ENCODE data around the gene SPRN.
"Not testable (repeated sequence)": the region's sequence is repeated elsewhere in the genome, so short reads cannot be mapped to it uniquely, and the experiment has no call there.

The SPRN gene

DNA sequence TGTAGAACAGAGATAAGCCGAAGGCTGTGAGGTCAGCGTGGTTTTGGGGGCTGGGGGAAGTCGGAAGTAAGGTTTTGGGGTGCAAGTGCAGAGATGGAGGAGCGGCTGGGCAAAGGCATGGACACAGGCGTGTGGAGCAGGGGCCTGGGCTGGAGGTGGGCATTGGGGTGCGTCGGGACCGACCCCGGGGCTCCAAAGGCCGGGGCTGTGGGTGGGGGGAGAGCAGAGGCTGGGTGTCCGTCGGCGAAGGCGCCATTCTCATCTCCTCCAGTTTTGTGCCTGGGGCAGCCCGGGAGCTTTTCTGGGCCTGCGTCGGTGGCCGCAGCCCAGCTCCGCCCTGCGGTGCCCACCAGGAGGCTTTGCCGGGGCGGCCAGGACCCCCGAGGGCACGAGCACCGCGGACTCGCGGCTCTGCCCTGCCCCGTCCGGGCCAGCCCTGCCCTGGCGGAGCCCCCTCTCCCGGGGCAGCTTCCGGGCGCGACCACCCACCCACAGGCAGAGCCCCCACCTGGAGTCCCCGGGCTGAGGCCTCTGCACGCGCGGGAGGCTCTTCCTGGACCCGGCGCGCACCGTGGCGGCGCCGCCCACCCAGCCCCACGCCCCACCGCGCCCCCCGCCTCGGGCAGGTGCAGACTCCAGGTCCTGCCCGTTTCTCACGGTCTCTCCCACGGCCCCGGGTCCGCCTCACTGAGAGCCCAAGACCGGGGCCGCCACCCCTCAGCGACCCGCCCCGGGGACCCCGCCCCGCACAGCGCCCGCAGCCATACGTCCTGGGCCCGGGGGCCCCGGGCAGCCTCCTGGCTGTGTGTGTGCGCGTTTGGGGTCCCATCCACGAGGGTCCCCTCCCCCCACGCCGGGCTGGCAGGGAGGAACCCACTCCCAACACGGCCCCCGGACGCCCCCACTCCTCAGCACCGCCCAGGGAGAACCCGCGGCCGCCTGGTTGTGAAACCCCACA lies 21.6 kb upstream of the SPRN start:
- no peak for DNase-seq (ENCODE audit: low spot score)
- TF ChIP-seq, protein P1, sequence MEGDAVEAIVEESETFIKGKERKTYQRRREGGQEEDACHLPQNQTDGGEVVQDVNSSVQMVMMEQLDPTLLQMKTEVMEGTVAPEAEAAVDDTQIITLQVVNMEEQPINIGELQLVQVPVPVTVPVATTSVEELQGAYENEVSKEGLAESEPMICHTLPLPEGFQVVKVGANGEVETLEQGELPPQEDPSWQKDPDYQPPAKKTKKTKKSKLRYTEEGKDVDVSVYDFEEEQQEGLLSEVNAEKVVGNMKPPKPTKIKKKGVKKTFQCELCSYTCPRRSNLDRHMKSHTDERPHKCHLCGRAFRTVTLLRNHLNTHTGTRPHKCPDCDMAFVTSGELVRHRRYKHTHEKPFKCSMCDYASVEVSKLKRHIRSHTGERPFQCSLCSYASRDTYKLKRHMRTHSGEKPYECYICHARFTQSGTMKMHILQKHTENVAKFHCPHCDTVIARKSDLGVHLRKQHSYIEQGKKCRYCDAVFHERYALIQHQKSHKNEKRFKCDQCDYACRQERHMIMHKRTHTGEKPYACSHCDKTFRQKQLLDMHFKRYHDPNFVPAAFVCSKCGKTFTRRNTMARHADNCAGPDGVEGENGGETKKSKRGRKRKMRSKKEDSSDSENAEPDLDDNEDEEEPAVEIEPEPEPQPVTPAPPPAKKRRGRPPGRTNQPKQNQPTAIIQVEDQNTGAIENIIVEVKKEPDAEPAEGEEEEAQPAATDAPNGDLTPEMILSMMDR (IDR thresholded peaks at IDR 0.05; ENCODE audit: extremely low read depth, missing control alignments), result no peak

DNA sequence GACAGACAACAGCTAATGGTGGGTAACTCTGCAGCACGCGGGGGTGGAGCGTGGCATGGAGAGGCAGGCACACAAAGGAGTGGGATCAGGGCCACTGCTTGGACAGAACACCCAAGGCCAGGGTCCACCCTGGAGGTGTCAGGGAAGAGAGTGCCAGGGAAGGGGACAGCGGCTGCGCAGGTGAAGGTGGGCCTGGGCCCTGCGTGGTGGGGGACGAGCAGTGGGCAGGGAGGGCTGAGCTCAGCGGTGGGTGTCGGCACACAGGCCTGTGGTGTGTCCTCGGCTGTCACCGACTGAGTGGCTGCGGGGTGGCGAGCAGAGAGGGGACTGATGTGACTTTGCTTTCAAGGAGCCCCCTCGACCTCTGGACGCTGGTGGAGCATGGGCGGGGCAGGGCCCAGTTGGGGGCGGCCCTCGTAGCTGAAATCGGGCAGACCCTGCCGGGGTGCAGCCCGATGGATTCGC lies 20.9 kb upstream of the SPRN start:
- TF ChIP-seq, protein P1 (IDR thresholded peaks at IDR 0.05; ENCODE audit: extremely low read depth, missing control alignments), result no peak
- DNase-seq (ENCODE audit: low spot score), result no peak

GRCh38 chr10:133444342-133445267 lies 20.2 kb upstream of the SPRN start:
- TF ChIP-seq, protein P1 (IDR thresholded peaks at IDR 0.05; ENCODE audit: extremely low read depth, missing control alignments), result no peak
- DNase-seq (ENCODE audit: low spot score), result no peak

GRCh38 chr10:133442967-133443924 lies 18.8 kb upstream of the SPRN start:
- no peak for DNase-seq (ENCODE audit: low spot score)
- TF ChIP-seq, protein P1 (IDR thresholded peaks at IDR 0.05; ENCODE audit: extremely low read depth, missing control alignments), result no peak

GRCh38 chr10:133442191-133442966 lies 18.0 kb upstream of the SPRN start:
- TF ChIP-seq, protein P1 (IDR thresholded peaks at IDR 0.05; ENCODE audit: extremely low read depth, missing control alignments), result no peak
- no peak for DNase-seq (ENCODE audit: low spot score)

GRCh38 chr10:133441780-133442179 lies 17.4 kb upstream of the SPRN start:
- DNase-seq (ENCODE audit: low spot score), result no peak
- TF ChIP-seq, protein P1 (IDR thresholded peaks at IDR 0.05; ENCODE audit: extremely low read depth, missing control alignments), result no peak

DNA sequence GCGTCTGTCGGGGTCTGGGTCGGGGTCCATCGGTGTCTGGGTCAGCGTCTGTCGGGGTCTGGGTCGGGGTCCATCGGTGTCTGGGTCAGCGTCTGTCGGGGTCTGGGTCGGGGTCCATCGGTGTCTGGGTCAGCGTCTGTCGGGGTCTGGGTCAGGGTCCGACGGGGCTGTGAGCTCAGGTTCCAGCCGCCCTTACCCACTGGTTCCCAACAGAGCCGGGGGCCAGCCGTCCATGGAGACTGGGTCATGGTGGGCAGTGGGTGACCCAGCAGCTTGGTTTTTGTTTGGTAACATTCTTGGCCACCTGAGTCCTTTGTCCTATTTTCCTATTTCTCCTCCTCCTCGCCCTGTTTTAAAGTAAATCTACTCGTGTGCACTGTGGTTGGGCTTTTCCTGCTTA lies 16.9 kb upstream of the SPRN start:
- not testable (repeated sequence) for DNase-seq (ENCODE audit: low spot score)

Measured in GM20000 (cell line).